ENCODE results near the gene BICC1.

BICC1 gene

GRCh38 chr10:58742141-58742540 is 229.5 kb downstream of the BICC1 start:
- DNase-seq (ENCODE audit: low read depth in 2 of 2, low spot score in 1 of 2), result no peak

- DNase-seq (ENCODE audit: low read depth in 2 of 2, low spot score in 1 of 2), result no peak
These were observed 230.9 kb downstream of the BICC1 start for GRCh38 chr10:58743466-58744115.

- DNase-seq (ENCODE audit: low read depth in 2 of 2, low spot score in 1 of 2), result no peak
These were observed 234.0 kb downstream of the BICC1 start for GRCh38 chr10:58746474-58747185.

GRCh38 chr10:58747687-58748086 is 235.0 kb downstream of the BICC1 start:
- no peak for DNase-seq (ENCODE audit: low read depth in 2 of 2, low spot score in 1 of 2)

- DNase-seq (ENCODE audit: low read depth in 2 of 2, low spot score in 1 of 2), result no peak
These were observed 240.0 kb downstream of the BICC1 start for GRCh38 chr10:58752665-58753064.

GRCh38 chr10:58753425-58753824 is 240.8 kb downstream of the BICC1 start:
- DNase-seq (ENCODE audit: low read depth in 2 of 2, low spot score in 1 of 2), result no peak

GRCh38 chr10:58754469-58755339 is 242.0 kb downstream of the BICC1 start:
- no peak for DNase-seq (ENCODE audit: low read depth in 2 of 2, low spot score in 1 of 2)

- DNase-seq (ENCODE audit: low read depth in 2 of 2, low spot score in 1 of 2), result no peak
These were observed 242.6 kb downstream of the BICC1 start for GRCh38 chr10:58755340-58755610.

GRCh38 chr10:58755677-58756076 is 243.0 kb downstream of the BICC1 start:
- no peak for DNase-seq (ENCODE audit: low read depth in 2 of 2, low spot score in 1 of 2)

GRCh38 chr10:58756130-58756719 is 243.6 kb downstream of the BICC1 start:
- DNase-seq (ENCODE audit: low read depth in 2 of 2, low spot score in 1 of 2), result no peak

- no peak for DNase-seq (ENCODE audit: low read depth in 2 of 2, low spot score in 1 of 2)
These were observed 244.8 kb downstream of the BICC1 start for GRCh38 chr10:58757352-58758065.

- no peak for DNase-seq (ENCODE audit: low read depth in 2 of 2, low spot score in 1 of 2)
These were observed 245.6 kb downstream of the BICC1 start for GRCh38 chr10:58758321-58758720.

GRCh38 chr10:58764087-58764747 is 251.5 kb downstream of the BICC1 start:
- DNase-seq (ENCODE audit: low read depth in 2 of 2, low spot score in 1 of 2), result no peak

- DNase-seq (ENCODE audit: low read depth in 2 of 2, low spot score in 1 of 2), result no peak
These were observed 253.2 kb downstream of the BICC1 start for GRCh38 chr10:58765910-58766309.

GRCh38 chr10:58767652-58768051 is 255.0 kb downstream of the BICC1 start:
- no peak for DNase-seq (ENCODE audit: low read depth in 2 of 2, low spot score in 1 of 2)

- DNase-seq (ENCODE audit: low read depth in 2 of 2, low spot score in 1 of 2), result no peak
These were observed 259.2 kb downstream of the BICC1 start for GRCh38 chr10:58771863-58772262.

GRCh38 chr10:58772758-58773157 is 260.1 kb downstream of the BICC1 start:
- no peak for DNase-seq (ENCODE audit: low read depth in 2 of 2, low spot score in 1 of 2)

- DNase-seq (ENCODE audit: low read depth in 2 of 2, low spot score in 1 of 2), result no peak
These were observed 260.7 kb downstream of the BICC1 start for GRCh38 chr10:58773341-58773740.

- DNase-seq (ENCODE audit: low read depth in 2 of 2, low spot score in 1 of 2), result no peak
These were observed 261.3 kb downstream of the BICC1 start for GRCh38 chr10:58773944-58774343.

GRCh38 chr10:58775960-58776567 is 263.4 kb downstream of the BICC1 start:
- no peak for DNase-seq (ENCODE audit: low read depth in 2 of 2, low spot score in 1 of 2)
